NCI-H2029 treated with DMSO at 0.1 percent for 48 hours (cell line): ENCODE data around the gene KIFC3.
"Not testable (repeated sequence)": the region's sequence is repeated elsewhere in the genome, so short reads cannot be mapped to it uniquely, and the experiment has no call there.

ENCODE experiments used
- DNase-seq: peaks from one replicate; lab custom pipeline; 2025; lab: John Stamatoyannopoulos, UW

Gene KIFC3

DNA sequence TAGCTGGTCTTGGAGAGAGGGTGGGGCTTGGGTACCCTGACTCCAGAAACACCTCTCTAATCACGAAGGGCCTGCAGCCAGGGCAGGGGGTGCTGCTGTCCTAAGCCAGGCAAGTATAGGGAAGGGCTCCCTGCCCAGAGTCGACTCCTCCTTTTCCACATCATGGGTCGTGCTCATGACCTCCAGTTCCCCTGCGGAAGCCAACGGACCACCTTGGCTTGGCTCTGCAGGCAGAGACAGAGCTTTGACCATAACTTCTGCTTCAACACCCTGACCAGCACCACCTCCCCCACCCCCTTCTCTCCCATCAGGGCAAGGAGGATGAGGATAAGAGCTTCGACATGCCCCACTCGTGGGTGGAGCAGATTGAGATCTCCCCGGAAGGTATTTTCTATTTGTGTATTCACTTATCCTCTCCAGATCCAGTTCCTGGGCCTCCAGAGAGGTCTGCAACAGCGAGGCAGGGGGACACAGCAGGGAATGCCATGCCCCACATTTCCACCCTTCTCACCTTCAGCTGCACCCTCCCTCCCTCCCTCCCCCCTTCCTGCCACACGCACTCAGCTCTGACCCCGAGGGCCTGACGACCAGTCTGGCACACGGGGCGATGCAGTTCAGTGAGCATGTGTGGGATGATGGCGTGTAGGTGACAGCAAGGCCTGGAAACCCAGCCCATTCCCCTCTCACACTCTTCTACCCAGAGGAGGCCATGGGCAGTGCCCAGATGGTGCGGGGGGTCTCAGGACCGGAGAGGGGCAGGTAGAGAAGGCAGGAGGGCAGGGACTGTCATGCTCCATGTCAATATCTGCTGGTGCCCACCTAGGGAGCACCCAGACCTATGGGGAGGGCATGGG, 80.7 kb downstream of the KIFC3 start:
- no peak for DNase-seq

DNA sequence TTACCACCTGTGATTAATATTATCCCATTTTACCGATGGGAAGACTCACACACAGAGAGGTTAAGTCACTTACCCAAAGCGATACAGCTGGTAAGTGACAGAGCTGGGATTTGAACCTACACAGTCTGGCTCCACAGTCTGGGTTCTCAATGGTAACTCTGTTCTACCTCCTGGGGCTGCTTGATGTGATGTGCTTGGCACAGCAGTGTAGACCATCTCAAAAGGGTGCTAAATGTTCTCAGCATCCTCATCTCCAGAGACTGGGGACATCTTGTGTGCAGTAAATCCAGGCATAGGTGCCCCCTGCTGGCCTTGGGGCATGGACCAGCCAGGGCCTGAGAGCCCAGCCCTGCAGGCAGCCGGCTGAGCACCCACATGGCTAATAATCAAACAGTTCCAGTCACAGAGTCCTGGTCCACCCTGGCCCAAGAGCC, 82.1 kb downstream of the KIFC3 start:
- DNase-seq = no peak

DNA sequence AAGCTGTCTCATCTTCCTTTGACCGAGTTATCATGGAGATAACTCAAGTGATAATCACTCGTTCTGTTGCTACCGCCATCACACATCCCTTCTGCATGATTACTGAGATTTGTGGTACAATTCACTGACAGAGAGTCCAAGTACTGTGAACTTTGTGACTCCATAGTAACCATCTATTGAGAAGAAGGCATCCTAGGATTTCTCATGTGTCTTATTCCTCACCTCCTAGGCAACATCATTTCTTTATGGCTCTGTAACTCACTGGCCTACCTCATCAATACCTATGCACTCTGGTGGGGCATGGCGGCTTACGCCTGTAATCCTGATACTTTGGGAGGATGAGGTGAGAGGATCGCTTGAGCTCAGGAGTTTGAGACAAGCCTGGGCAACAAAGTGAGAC, 88.2 kb downstream of the KIFC3 start:
- DNase-seq = no peak

GRCh38 chr16:57713596-57713995, 88.7 kb downstream of the KIFC3 start:
- DNase-seq = no peak

- not testable (repeated sequence) for DNase-seq
Measured at GRCh38 chr16:57712569-57712968, 89.7 kb downstream of the KIFC3 start.

- DNase-seq = no peak
Measured at GRCh38 chr16:57711993-57712392, 90.3 kb downstream of the KIFC3 start.

GRCh38 chr16:57711346-57711745, 90.9 kb downstream of the KIFC3 start:
- no peak for DNase-seq

DNA sequence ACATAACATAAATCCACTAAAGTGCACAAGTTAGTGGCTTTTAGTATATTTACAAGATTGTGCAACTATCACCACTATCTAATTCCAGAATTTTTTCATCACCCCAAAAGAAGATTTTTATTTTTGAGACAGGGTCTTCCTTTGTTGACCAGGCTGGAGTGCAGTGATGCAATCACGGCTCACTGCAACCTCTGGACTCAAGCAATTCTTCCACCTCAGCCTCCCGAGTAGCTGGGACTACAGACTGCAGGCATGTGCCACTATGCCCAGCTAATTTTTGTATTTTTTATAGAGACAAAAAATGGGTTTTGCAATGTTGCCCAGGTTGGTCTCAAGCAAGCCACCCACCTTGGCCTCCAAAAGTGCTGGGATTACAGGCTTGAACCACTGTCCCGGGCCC, 92.6 kb downstream of the KIFC3 start:
- no peak for DNase-seq
